ENCODE results near the gene TSPAN9. TPM values are rescaled to one million over a fixed set of nuclear protein-coding genes. Genes with fewer than 3 reads are reported as not detected.

TSPAN9 gene
- total and polyA plus RNA-seq, 4 donors, result 17.4 to 62.9 (median 34.2) TPM

GRCh38 chr12:3279832-3280231, 202.7 kb downstream of the TSPAN9 start:
- Histone ChIP-seq H3K27me3 (ENCODE audit: control insufficient read depth in 4 of 4, insufficient read depth in 4 of 4, low read length in 3 of 4) (no peaks in the 10 kb centered on the region), H3K9ac (ENCODE audit: low read depth in 1 of 2, low read length in 2 of 2) (no peak overlapping the region), H3K4me3 (ENCODE audit: low read depth in 1 of 3, low read length in 3 of 3) (no peak overlapping the region), H3K9me3 (ENCODE audit: control insufficient read depth in 4 of 4, low read length in 3 of 4) (no peaks in the 10 kb centered on the region), H3K36me3 (ENCODE audit: control insufficient read depth in 4 of 4, insufficient read depth in 3 of 4, low read depth in 1 of 4, low read length in 3 of 4) (peaks cover 12 to 57% (median 16%) of the 10 kb centered on the region in 4 donors), H3K27ac (ENCODE audit: low read depth in 1 of 2, low read length in 2 of 2) (no peak overlapping the region), H3K4me1 (ENCODE audit: control insufficient read depth in 4 of 4, insufficient read depth in 4 of 4, low read length in 3 of 4) (peaks cover 0 to 3% (median 0%) of the 10 kb centered on the region in 4 donors)
- DNase-seq (ENCODE audit: low spot score), result no peak
- TF ChIP-seq HNF4G (IDR thresholded peaks at IDR 0.05), result no peak
- TF ChIP-seq RXRA (IDR thresholded peaks at IDR 0.05), result no peak
- TF ChIP-seq FOXA1 (IDR thresholded peaks at IDR 0.05), result no peak
- 79% methylated on average over 8 of the region's 8 CpGs for WGBS

- Histone ChIP-seq H3K27ac (ENCODE audit: low read depth in 1 of 2, low read length in 2 of 2) (no peak overlapping the region), H3K36me3 (ENCODE audit: control insufficient read depth in 4 of 4, insufficient read depth in 3 of 4, low read depth in 1 of 4, low read length in 3 of 4) (peaks cover 14 to 58% (median 20%) of the 10 kb centered on the region in 4 donors), H3K27me3 (ENCODE audit: control insufficient read depth in 4 of 4, insufficient read depth in 4 of 4, low read length in 3 of 4) (no peaks in the 10 kb centered on the region), H3K9me3 (ENCODE audit: control insufficient read depth in 4 of 4, low read length in 3 of 4) (no peaks in the 10 kb centered on the region), H3K4me3 (ENCODE audit: low read depth in 1 of 3, low read length in 3 of 3) (no peak overlapping the region), H3K4me1 (ENCODE audit: control insufficient read depth in 4 of 4, insufficient read depth in 4 of 4, low read length in 3 of 4) (no peaks in the 10 kb centered on the region), H3K9ac (ENCODE audit: low read depth in 1 of 2, low read length in 2 of 2) (no peak overlapping the region)
- no peak for DNase-seq (ENCODE audit: low spot score)
- WGBS, result 94% methylated on average over 14 of the region's 14 CpGs
- no peak for TF ChIP-seq TAF1 (conservative IDR thresholded peaks at IDR 0.05)
- no peak for TF ChIP-seq FOXA2 (IDR thresholded peaks at IDR 0.05)
- TF ChIP-seq EGR1 (IDR thresholded peaks at IDR 0.05; ENCODE audit: low read depth in 2 of 2), result no peak
- TF ChIP-seq ZBTB33 (IDR thresholded peaks at IDR 0.05), result no peak
- TF ChIP-seq RAD21 (IDR thresholded peaks at IDR 0.05), result no peak
- no peak for TF ChIP-seq YY1 (IDR thresholded peaks at IDR 0.05)
- no peak for TF ChIP-seq RXRA (IDR thresholded peaks at IDR 0.05)
Measured at GRCh38 chr12:3280967-3281366, 203.8 kb downstream of the TSPAN9 start.

GRCh38 chr12:3281588-3282383, 204.6 kb downstream of the TSPAN9 start:
- no peak overlapping the region for H3K4me3 ChIP-seq (ENCODE audit: low read depth in 1 of 3, low read length in 3 of 3)
- H3K27me3 ChIP-seq (ENCODE audit: control insufficient read depth in 4 of 4, insufficient read depth in 4 of 4, low read length in 3 of 4), result no peaks in the 10 kb centered on the region
- 85% methylated on average over 23 of the region's 23 CpGs for WGBS
- no peaks in the 10 kb centered on the region for H3K9me3 ChIP-seq (ENCODE audit: control insufficient read depth in 4 of 4, low read length in 3 of 4)
- no peak for DNase-seq (ENCODE audit: low spot score)
- H3K9ac ChIP-seq (ENCODE audit: low read depth in 1 of 2, low read length in 2 of 2), result no peak overlapping the region
- no peaks in the 10 kb centered on the region for H3K4me1 ChIP-seq (ENCODE audit: control insufficient read depth in 4 of 4, insufficient read depth in 4 of 4, low read length in 3 of 4)
- no peak overlapping the region for H3K27ac ChIP-seq (ENCODE audit: low read depth in 1 of 2, low read length in 2 of 2)
- peaks cover 14 to 54% (median 20%) of the 10 kb centered on the region in 4 donors for H3K36me3 ChIP-seq (ENCODE audit: control insufficient read depth in 4 of 4, insufficient read depth in 3 of 4, low read depth in 1 of 4, low read length in 3 of 4)
- TF ChIP-seq FOXA1 (IDR thresholded peaks at IDR 0.05), result no peak
- TF ChIP-seq JUND (IDR thresholded peaks at IDR 0.05), result no peak
- TF ChIP-seq RAD21 (IDR thresholded peaks at IDR 0.05), result no peak
- no peak for TF ChIP-seq SP1 (IDR thresholded peaks at IDR 0.05)
- TF ChIP-seq CTCF (IDR thresholded peaks at IDR 0.05; ENCODE audit: low read depth, low read length, missing input control), result no peak
- no peak for TF ChIP-seq RXRA (IDR thresholded peaks at IDR 0.05)
- TF ChIP-seq HNF4A (conservative IDR thresholded peaks at IDR 0.05), result no peak
- no peak for TF ChIP-seq YY1 (IDR thresholded peaks at IDR 0.05)
- no peak for TF ChIP-seq FOXA2 (IDR thresholded peaks at IDR 0.05)
- no peak for TF ChIP-seq ZBTB33 (IDR thresholded peaks at IDR 0.05)
- no peak for TF ChIP-seq ATF3 (IDR thresholded peaks at IDR 0.05)
- TF ChIP-seq REST (IDR thresholded peaks at IDR 0.05), result no peak
- no peak for TF ChIP-seq HNF4G (IDR thresholded peaks at IDR 0.05)
- TF ChIP-seq EGR1 (IDR thresholded peaks at IDR 0.05; ENCODE audit: low read depth in 2 of 2), result no peak
- TF ChIP-seq TAF1 (conservative IDR thresholded peaks at IDR 0.05), result no peak
- no peak for TF ChIP-seq GABPA (IDR thresholded peaks at IDR 0.05 in 1 of 2, conservative IDR thresholded peaks at IDR 0.05 in 1 of 2)

Data from liver (tissue), 9 donors.